ENCODE data around the gene FEM1C.

- TF ChIP-seq, protein P1, sequence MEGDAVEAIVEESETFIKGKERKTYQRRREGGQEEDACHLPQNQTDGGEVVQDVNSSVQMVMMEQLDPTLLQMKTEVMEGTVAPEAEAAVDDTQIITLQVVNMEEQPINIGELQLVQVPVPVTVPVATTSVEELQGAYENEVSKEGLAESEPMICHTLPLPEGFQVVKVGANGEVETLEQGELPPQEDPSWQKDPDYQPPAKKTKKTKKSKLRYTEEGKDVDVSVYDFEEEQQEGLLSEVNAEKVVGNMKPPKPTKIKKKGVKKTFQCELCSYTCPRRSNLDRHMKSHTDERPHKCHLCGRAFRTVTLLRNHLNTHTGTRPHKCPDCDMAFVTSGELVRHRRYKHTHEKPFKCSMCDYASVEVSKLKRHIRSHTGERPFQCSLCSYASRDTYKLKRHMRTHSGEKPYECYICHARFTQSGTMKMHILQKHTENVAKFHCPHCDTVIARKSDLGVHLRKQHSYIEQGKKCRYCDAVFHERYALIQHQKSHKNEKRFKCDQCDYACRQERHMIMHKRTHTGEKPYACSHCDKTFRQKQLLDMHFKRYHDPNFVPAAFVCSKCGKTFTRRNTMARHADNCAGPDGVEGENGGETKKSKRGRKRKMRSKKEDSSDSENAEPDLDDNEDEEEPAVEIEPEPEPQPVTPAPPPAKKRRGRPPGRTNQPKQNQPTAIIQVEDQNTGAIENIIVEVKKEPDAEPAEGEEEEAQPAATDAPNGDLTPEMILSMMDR (IDR thresholded peaks at IDR 0.05): no peak
- TF ChIP-seq POLR2A (IDR thresholded peaks at IDR 0.05): no peak
Measured at GRCh38 chr5:115511632-115512031, 32.9 kb downstream of the FEM1C start.
